PFSK-1 (cell line): ENCODE results near the gene CAMSAP2.

Source experiments
- FOXP2 ChIP-seq: optimal IDR thresholded peaks from 2 replicates; pipeline ENCODE3; 2011; ENCODE audit warnings: borderline replicate concordance, control low read depth, inconsistent platforms; ENCODE audit not compliant: insufficient read depth; ENCODE audit errors: extremely low read length, extremely low read depth
- POLR2AphosphoS5 ChIP-seq: IDR thresholded peaks from 2 replicates; pipeline ENCODE4 v1.6.1; 2012; ENCODE audit warnings: low read depth, mild to moderate bottlenecking, control low read depth, low read length, moderate library complexity
- REST ChIP-seq, 2 experiments: IDR thresholded peaks; 2 replicates each; pipeline versions ENCODE4 v1.6.1 to v1.8.0; 2011 to 2012; ENCODE audit warnings: low read depth in 2 of 2, low read length in 2 of 2, control low read depth in 1 of 2, inconsistent platforms in 1 of 2, mild to moderate bottlenecking in 1 of 2, moderate library complexity in 1 of 2; ENCODE audit not compliant: insufficient read depth in 1 of 2
- SIN3A ChIP-seq: IDR thresholded peaks from 2 replicates; pipeline ENCODE4 v1.6.1; 2012; ENCODE audit warnings: mild to moderate bottlenecking, low read length, moderate library complexity, borderline replicate concordance; ENCODE audit not compliant: insufficient read depth
- TAF1 ChIP-seq: IDR thresholded peaks from 2 replicates; pipeline ENCODE4 v1.6.1; 2012; ENCODE audit warnings: low read length, control low read depth, borderline replicate concordance; ENCODE audit not compliant: insufficient read depth

The CAMSAP2 gene

GRCh38 chr1:200887772-200888348, 149.2 kb downstream of the CAMSAP2 start:
- TF ChIP-seq POLR2AphosphoS5 (no peak), TAF1 (no peak)

GRCh38 chr1:200888349-200888838, 149.7 kb downstream of the CAMSAP2 start:
- TF ChIP-seq REST (IDR thresholded peaks at IDR 0.05; ENCODE audit: insufficient read depth in 1 of 2, low read depth in 2 of 2, low read length in 2 of 2), result no peak
- no peak for TF ChIP-seq FOXP2
- TF ChIP-seq SIN3A, result no peak
- no peak for TF ChIP-seq TAF1
- TF ChIP-seq POLR2AphosphoS5, result no peak

GRCh38 chr1:200889571-200889970, 150.9 kb downstream of the CAMSAP2 start:
- no peak for TF ChIP-seq REST (IDR thresholded peaks at IDR 0.05; ENCODE audit: insufficient read depth in 1 of 2, low read depth in 2 of 2, low read length in 2 of 2)
- TF ChIP-seq POLR2AphosphoS5, result no peak

GRCh38 chr1:200890027-200890426, 151.3 kb downstream of the CAMSAP2 start:
- TF ChIP-seq SIN3A, result no peak
- TF ChIP-seq POLR2AphosphoS5, result no peak
- TF ChIP-seq TAF1, result no peak
- TF ChIP-seq FOXP2, result no peak
- TF ChIP-seq REST (IDR thresholded peaks at IDR 0.05; ENCODE audit: insufficient read depth in 1 of 2, low read depth in 2 of 2, low read length in 2 of 2), result no peak

- no peak for TF ChIP-seq REST (IDR thresholded peaks at IDR 0.05; ENCODE audit: insufficient read depth in 1 of 2, low read depth in 2 of 2, low read length in 2 of 2)
- no peak for TF ChIP-seq TAF1
- TF ChIP-seq SIN3A, result no peak
- TF ChIP-seq FOXP2, result no peak
- no peak for TF ChIP-seq POLR2AphosphoS5
Observed at GRCh38 chr1:200890818-200891773, 152.4 kb downstream of the CAMSAP2 start.
